ENCODE measurements around the gene OR6K3. TPM values are rescaled to one million over a fixed set of nuclear protein-coding genes. Genes with fewer than 3 reads are reported as not detected.

Gene OR6K3
- total and polyA plus RNA-seq, 2 of the 13 experiments (the other 11 are each of a cell fraction or from before 2014, with no cell fraction given) = not detected

DNA sequence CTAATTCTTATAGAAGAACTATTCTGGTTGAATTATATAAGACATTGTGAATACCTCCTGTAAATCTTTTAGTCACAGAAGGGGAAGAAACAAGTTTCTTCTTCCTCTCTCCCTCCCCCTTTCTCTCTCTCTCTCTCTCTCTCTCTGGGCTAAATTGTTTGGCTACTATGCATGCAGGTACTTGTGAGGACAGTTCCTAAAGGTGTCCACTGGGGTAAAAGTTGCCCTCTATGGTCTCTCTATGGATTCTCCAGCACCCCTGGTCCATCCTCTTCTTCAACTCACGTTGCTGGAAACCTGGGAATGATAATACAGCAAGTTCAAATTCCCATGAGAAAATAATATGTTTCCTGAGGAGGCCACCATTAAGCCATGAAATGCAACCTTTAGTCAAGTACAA is 5.8 kb downstream of the OR6K3 start:
- Histone ChIP-seq H3K9me3 (ENCODE audit: low read length) (no peaks in the 10 kb centered on the region), H3K79me2 (ENCODE audit: insufficient read depth, low read length) (no peaks in the 10 kb centered on the region), H3K27me3 (ENCODE audit: control insufficient read depth in 1 of 2, insufficient read depth in 2 of 2, low read length in 2 of 2) (no peaks in the 10 kb centered on the region), H3K9ac (ENCODE audit: insufficient read depth, low read depth, low read length) (no peak overlapping the region), H3K4me1 (ENCODE audit: insufficient read depth, low read length) (no peaks in the 10 kb centered on the region), H3K36me3 (replicated peaks in 1 of 2; ENCODE audit: control insufficient read depth in 1 of 2, insufficient read depth in 2 of 2, low read length in 2 of 2) (no peaks in the 10 kb centered on the region), H2AFZ (ENCODE audit: low read length) (no peak overlapping the region), H4K20me1 (ENCODE audit: insufficient read depth, low read length) (no peaks in the 10 kb centered on the region), H3K4me3 (replicated peaks in 1 of 3; ENCODE audit: insufficient read depth in 1 of 3, low read depth in 2 of 3, low read length in 3 of 3) (no peak overlapping the region), H3K27ac (ENCODE audit: extremely low read length, insufficient read depth, low read length) (no peak overlapping the region), H3K4me2 (ENCODE audit: low read depth, low read length) (no peak overlapping the region)
- 0% methylated on average over 1 of the region's 1 CpG for WGBS (ENCODE audit: low lambda C conversion rate)
- TF ChIP-seq, protein P1, sequence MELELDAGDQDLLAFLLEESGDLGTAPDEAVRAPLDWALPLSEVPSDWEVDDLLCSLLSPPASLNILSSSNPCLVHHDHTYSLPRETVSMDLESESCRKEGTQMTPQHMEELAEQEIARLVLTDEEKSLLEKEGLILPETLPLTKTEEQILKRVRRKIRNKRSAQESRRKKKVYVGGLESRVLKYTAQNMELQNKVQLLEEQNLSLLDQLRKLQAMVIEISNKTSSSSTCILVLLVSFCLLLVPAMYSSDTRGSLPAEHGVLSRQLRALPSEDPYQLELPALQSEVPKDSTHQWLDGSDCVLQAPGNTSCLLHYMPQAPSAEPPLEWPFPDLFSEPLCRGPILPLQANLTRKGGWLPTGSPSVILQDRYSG (CRISPR knock-in tag; IDR thresholded peaks at IDR 0.05) = no peak
- CTCF ChIA-PET (ENCODE audit: low intra/inter-chr PET ratio, low total read pairs) = no interaction called here
- DNase-seq (ENCODE audit: low spot score) (no peak), ATAC-seq (no peak), FAIRE-seq (no peak)
- intact Hi-C loops (cut with micrococcal nuclease; ENCODE audit: unreplicated experiment) (no loop called here), in situ Hi-C loops (cut with HindIII; ENCODE audit: extremely low pct_ligation_motif_present, low pct_unique_long_range_greater_than_20kb) (no loop called here)
- POLR2A ChIA-PET = no interaction called here
- BruUV-seq (replicated peaks) = no TSS peak

DNA sequence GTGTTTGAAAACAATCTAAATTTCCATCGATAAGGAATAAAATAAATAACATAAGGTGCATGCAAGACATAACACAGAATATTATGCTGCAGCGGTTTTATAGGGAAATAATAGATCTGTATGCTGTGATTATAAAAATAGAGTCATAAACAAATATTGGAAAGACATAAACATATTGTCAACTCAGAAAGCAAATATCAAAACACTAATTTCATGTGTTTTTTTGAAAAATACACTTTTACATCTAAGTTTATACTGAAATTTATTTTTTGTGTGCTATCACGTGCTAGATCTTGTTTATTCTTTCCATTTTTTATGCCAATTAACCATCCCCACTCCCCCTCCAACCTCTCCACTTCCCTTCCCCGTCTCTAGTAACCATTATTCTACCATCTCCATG is 9.4 kb downstream of the OR6K3 start:
- Histone ChIP-seq H3K4me3 (replicated peaks in 1 of 3; ENCODE audit: insufficient read depth in 1 of 3, low read depth in 2 of 3, low read length in 3 of 3) (no peak overlapping the region), H3K27me3 (ENCODE audit: control insufficient read depth in 1 of 2, insufficient read depth in 2 of 2, low read length in 2 of 2) (no peaks in the 10 kb centered on the region), H4K20me1 (ENCODE audit: insufficient read depth, low read length) (no peaks in the 10 kb centered on the region), H3K9ac (ENCODE audit: insufficient read depth, low read depth, low read length) (no peak overlapping the region), H3K79me2 (ENCODE audit: insufficient read depth, low read length) (no peaks in the 10 kb centered on the region), H3K36me3 (replicated peaks in 1 of 2; ENCODE audit: control insufficient read depth in 1 of 2, insufficient read depth in 2 of 2, low read length in 2 of 2) (no peaks in the 10 kb centered on the region), H2AFZ (ENCODE audit: low read length) (no peak overlapping the region), H3K4me1 (ENCODE audit: insufficient read depth, low read length) (no peaks in the 10 kb centered on the region), H3K27ac (ENCODE audit: extremely low read length, insufficient read depth, low read length) (no peak overlapping the region), H3K9me3 (ENCODE audit: low read length) (no peaks in the 10 kb centered on the region), H3K4me2 (ENCODE audit: low read depth, low read length) (no peak overlapping the region)
- TF ChIP-seq HNRNPK (IDR thresholded peaks at IDR 0.05; ENCODE audit: low read depth, low read length, poor library complexity, severe bottlenecking) = peak; percentile 90
- TF ChIP-seq, protein P2, sequence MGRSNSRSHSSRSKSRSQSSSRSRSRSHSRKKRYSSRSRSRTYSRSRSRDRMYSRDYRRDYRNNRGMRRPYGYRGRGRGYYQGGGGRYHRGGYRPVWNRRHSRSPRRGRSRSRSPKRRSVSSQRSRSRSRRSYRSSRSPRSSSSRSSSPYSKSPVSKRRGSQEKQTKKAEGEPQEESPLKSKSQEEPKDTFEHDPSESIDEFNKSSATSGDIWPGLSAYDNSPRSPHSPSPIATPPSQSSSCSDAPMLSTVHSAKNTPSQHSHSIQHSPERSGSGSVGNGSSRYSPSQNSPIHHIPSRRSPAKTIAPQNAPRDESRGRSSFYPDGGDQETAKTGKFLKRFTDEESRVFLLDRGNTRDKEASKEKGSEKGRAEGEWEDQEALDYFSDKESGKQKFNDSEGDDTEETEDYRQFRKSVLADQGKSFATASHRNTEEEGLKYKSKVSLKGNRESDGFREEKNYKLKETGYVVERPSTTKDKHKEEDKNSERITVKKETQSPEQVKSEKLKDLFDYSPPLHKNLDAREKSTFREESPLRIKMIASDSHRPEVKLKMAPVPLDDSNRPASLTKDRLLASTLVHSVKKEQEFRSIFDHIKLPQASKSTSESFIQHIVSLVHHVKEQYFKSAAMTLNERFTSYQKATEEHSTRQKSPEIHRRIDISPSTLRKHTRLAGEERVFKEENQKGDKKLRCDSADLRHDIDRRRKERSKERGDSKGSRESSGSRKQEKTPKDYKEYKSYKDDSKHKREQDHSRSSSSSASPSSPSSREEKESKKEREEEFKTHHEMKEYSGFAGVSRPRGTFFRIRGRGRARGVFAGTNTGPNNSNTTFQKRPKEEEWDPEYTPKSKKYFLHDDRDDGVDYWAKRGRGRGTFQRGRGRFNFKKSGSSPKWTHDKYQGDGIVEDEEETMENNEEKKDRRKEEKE (IDR thresholded peaks at IDR 0.05) = no peak
- ATAC-seq (no peak), FAIRE-seq (no peak), DNase-seq (ENCODE audit: low spot score) (no peak)
- CTCF ChIA-PET (ENCODE audit: low intra/inter-chr PET ratio, low total read pairs) = no interaction called here
- BruUV-seq (replicated peaks) = no TSS peak
- intact Hi-C loops (cut with micrococcal nuclease; ENCODE audit: unreplicated experiment) (no loop called here), in situ Hi-C loops (cut with HindIII; ENCODE audit: extremely low pct_ligation_motif_present, low pct_unique_long_range_greater_than_20kb) (no loop called here)
- WGBS (ENCODE audit: low lambda C conversion rate) = under 1% methylated on average over 4 of the region's 4 CpGs
- POLR2A ChIA-PET = no interaction called here
